Inferior parietal cortex (tissue), 1 donor: ENCODE results near the gene SLC24A3.
A peak's percentile ranks its signal among the peaks of the same experiment; 100 is the strongest.

Experiments
- DNase-seq: peaks from one replicate; pipeline ENCODE4 v3.0.0-alpha.2; 2016; ENCODE audit errors: extremely low spot score

SLC24A3 gene

GRCh38 chr20:19212469-19212815, at the start of gene SLC24A3:
TSS of gene SLC24A3 (plus strand) at chr20:19212642.
- no peak for DNase-seq

GRCh38 chr20:19170148-19170547, 42.3 kb upstream of the SLC24A3 start:
- no peak for DNase-seq

DNA sequence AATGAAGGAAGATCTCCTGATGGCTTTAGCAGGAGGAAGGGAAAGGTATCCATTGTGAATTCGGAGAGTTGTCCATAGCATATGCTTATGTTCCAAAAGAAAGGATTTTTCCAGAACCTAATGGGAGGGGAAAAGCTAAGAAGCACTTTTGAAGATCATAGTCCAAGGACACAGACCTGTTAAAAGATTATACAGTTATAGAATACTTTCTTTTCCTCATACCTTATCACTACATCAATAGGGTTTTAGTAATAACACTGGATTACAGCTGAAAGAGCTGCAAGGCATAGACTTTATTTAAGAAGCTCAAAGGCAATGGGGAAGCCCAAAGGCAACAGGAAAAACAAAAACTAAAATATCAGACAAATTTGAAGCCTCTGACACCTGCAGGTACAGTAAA, 39.8 kb upstream of the SLC24A3 start:
- no peak for DNase-seq

- no peak for DNase-seq
These were observed 35.9 kb upstream of the SLC24A3 start for GRCh38 chr20:19176470-19177052.

- no peak for DNase-seq
These were observed 30.9 kb upstream of the SLC24A3 start for GRCh38 chr20:19181552-19181951.

DNA sequence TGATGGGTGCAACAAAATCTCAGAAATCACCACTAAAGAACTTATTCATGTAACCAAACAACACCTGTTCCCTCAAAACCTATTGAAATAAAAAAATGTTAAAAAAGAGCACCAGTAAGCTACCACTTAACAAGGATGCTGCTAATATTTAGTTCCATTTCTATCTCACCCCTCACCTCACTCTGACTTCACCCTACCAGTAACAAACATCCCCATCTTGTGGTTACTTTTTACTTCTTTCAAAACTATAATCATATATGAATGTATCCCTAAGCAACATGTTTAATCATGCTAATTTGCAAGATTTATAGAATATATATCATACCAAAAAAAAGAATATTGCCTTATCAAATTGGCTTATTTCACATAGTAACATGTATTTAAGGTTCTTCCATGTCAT, 27.4 kb upstream of the SLC24A3 start:
- no peak for DNase-seq

DNA sequence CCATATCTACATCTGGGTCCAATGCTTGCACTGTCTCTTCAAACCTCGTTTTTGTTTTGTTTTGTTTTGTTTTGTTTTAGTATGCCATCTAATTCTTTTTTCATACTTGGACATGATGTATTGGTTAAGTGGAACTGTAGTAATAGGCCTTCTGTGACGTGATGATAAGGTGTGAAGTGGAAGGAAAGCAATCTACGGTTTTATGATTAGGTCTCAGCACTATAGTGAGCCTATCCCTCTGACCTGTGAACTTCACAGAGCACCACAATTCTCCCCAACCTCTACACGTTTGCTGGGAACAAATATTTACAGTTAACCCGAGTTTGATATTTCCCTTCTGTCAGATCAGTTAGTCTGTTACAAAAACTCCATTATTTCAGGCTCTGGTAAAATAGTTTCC, 19.1 kb upstream of the SLC24A3 start:
- DNase-seq: no peak

DNA sequence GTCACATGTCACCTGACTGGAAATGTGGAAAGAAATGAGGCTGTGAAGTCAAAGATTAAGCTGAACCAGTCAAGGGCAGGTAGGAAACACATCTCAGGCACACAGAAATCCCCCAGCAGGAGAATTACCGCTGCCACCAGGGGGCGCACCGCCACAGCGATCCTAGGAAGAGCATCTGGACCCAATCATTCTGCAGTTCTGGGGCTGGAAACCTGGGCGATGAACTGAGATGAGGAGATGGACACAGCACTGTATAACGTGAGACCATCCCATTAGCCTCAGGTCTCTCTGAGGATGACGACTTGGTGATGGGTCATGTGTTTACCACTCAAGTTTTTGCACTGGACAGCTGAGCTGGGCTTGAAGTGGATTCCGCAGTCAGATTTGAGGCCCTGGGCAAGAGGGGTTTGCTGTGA, 6.5 kb upstream of the SLC24A3 start:
- peak; percentile 72 for DNase-seq

DNA sequence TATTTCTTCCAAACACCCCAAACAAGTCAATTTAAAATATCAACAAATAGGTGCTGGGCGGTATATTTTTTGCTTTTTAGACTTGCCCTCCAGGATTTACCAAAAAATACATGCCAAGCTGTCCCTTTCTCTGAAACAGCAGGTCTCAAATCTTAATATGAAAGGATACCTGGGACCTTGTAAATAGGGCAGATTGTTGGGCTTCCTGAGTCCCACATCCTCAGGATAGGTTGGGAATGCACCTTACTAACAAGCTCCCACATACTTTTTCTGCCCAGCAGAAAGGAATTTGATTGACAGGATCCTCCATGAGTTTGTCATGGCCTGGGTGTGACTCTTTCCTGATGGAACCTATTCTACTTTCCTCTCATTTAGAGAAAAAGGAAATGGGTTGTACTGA, 4.9 kb upstream of the SLC24A3 start:
- DNase-seq: no peak

DNA sequence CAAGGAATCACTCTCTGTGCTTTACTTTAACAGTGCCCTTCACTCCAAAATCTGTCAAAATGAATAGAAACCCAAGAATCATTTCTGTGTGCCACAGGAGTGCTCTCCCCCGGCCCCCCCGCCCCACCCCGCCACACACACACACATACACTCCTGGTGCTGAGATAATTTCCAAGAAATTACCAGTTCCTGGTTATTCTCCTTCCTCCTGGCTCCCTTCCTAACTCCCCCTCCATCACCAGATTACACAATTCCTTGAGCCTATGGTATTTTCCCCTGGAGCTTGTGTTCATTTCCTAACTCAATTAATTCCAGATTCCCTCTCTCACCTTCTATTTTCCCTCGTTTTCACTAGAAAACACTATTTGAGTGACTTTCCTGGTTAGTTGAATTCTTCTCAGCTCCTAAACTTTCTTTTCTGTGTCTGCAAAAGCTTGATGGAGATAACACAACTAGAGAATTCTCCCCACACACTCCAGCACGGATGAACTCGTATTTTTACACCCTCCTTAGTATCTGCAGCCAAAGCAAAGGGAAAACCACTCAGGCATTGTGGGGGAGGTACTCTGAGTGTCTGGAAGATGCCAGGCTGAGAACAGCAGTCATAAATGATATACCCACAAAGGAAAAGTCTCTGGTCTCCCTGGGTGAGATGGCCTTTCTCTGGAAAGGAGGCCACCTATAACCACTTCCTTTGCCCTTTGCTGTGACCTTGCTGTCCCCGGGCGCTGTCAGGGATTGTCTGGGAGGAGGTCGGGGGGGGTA, 1.9 kb upstream of the SLC24A3 start:
- peak; percentile 40 for DNase-seq

DNA sequence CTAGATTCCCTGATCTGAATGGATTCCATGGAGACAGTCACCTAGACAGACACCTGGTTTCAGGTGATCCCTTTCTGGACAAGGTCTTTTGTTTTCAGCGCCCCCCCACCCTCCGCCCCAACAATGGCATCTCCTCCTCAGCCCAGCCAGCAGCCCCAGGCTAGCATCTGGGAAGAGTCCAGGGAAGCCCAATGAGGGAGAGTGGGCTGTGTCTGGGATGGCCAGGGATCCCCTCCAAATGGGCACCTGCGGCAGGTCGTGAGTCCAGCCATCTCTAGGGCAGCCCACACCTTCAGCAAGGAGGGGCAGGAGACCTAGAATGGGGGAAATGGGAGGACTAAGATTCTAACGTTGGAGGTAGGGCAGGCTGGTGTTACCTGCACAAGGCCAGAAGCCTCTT, 1.2 kb upstream of the SLC24A3 start:
- no peak for DNase-seq

DNA sequence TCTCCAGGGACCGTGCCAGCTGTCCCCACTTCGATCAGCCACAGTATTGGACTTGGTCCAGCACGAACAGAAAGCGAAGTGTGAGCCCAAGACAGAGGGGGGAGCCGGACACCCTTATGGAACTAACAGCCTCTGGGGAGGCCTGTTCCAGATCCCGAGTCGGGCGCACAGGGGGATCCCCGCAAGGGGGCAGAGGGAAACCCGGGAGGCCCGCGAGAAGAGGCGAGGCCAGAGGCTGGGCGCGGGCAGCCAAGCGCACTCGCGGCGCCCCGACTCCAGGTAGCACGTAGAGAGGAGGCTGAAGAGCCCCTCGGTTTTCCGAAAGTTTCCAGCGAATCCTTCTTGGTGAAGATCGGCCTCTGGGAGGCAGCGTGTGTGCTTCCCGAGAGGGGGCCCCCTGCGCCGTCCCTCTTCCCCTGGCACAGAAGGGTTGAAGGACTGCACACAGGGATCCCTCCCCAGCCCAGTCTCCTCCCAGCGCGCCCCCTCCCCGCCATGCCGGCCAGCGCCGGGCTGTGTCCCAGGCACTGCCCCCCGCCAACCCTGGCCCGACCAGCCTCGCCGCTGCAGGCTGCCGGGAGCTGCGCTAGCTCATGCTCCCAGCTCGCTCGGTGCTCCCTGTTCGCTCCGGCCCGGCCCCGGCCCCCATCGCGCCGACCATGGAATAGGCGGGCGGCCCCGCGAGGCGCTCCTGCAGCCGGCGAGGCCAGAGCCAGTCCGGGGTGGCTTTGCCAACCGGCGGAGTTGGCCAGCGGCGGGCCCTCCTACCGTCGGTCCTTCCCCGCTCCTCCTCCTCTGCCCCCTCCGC, 577 bp upstream of the SLC24A3 start:
- DNase-seq: no peak

DNA sequence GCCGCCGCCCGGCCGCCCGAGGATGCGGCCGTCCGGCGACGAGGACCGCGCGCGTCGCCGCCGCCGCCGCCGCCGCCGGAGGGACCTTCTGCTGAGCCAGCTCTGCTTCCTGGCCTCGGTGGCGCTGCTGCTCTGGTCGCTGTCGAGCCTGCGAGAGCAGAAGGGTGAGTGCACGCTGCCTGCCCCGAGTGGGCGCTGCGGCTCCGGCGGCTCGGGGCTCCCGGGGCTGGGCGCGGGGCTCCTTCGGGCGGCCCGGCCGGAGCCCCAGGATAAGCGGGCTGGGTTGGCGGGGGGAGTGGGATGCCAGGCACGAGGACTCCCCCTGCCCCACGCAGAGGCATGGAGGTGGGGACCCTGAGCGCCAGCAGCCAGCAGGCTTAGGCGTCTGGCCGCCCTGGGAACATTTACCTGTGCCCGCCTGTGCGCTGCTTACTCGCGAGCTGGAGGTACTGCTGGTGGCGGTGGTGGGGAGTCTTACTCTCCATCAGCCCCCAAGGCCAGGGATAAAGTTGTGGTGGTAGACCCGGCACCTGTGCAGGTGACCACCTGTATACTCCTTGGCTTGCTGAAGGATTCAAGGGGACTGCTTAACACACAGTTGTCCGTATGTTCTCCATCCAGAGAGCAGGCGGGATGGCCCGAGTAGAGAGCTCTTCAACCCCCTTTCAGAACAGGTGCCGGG, 520 bp downstream of the SLC24A3 start:
- no peak for DNase-seq

DNA sequence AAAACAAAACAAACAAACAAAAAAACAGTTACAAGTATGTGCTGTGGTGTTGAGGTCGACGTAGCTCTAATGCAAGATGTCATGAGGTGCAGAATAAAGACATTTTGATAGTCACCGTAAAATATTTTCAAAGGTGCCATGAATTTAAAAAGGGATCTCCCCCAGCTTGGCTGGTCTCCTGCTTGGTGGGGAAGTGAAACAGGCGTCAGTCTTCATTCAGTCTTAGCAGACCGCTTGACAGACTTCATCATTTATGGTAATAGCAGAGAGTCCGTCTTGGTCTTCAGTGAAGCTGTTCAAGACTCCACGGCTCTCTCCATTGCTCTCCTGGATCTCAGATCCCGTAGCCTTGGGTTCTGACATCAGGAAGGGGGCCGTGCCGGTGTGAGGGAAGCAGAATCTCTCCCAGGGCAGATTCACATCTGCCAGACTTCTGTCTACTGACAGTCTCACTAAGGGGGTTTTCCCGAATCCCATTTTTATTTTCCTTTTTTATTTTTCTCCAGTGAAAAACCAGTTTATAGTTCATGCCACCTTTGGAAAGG, 1.6 kb downstream of the SLC24A3 start:
- DNase-seq: no peak

- DNase-seq: no peak
These were observed 6.0 kb downstream of the SLC24A3 start for GRCh38 chr20:19218411-19218810.

DNA sequence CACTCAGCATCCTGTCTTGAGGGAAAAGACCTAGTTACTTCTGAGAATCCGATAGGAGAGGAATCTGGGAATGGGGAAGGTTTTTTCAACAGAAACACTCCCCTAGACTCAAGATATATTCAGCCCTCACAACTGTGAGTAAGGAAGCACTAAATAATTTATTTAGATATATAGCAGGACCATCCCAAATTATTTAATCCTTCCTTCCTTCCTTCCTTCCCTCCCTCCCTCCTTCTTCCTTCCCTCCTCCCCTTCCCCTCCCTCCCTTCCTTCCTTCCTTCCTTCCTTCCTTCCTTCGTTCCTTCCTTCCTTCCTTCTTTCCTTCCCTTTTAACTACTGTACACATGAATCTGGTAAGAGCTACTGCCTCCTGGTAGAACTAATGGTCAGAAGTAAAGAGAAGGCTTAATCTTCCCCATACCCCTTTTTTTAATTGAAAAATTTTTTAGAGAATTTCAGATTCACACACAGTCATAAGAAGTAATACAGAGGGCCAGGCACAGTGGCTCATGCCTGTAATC, 10.1 kb downstream of the SLC24A3 start:
- no peak for DNase-seq

- no peak for DNase-seq
These were observed 11.2 kb downstream of the SLC24A3 start for GRCh38 chr20:19223640-19224039.

- no peak for DNase-seq
These were observed 19.1 kb downstream of the SLC24A3 start for GRCh38 chr20:19231359-19232035.

DNA sequence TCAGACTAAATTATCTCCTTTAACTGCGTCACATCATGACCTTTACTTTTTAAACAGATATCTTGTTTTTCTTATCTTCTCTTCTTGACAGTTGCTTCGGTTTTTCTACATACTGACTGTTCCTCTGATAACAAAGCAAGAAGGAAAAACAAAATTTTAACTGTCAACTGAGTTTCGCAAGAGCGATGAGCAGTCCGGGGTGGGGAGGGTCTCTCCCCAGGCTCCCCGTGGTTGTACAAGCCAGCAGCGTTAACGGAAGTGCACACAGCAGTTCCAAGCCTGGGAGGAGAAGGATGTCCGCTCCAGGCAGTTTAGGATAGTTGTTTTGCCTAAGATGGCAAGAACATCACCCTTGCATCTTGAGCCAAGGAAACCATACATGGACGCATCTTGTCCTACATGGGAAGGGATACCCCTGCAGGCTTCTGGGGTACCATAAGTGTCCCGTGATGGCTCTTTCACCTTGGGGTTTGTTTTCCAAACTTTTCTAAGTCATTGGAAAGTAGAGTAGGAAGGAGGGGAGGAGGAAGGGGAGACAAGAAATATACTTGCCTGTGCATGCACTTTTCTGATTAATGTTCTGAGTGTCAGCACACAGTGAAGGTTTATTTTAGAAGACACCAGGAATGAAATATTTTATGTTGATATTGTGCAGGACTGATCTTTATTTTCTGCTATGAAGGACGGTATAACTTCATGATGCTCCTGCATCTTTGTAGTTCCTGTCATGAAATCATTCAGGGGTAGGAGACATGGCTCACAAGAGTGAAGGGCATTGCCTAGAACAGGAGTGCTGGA, 20.8 kb downstream of the SLC24A3 start:
- DNase-seq: no peak

GRCh38 chr20:19236371-19237055, 24.1 kb downstream of the SLC24A3 start:
- no peak for DNase-seq
